Neural progenitor cell (in vitro differentiated cells): ENCODE results near the gene TSTD2. TPM values are rescaled to one million over a fixed set of nuclear protein-coding genes. Genes with fewer than 3 reads are reported as not detected.

ENCODE experiments used
- DNase-seq: peaks from one replicate; pipeline ENCODE4 v3.0.0-alpha.2; 2016; ENCODE audit warnings: low spot score
- H2AFZ ChIP-seq: fragments of 200-600 bp; sonication (generic); replicated peaks from 2 replicates; pipeline ENCODE4 v1.6.1; 2016; ENCODE audit warnings: antibody characterized with exemption
- H3F3A ChIP-seq: fragments of 200-600 bp; sonication (generic); 2 replicates; pipeline ENCODE4 v1.6.1; 2016; ENCODE audit warnings: antibody characterized with exemption, low read depth
- H3K27ac ChIP-seq: fragments of 200-600 bp; sonication (generic); 2 replicates; pipeline ENCODE4 v1.5.1; 2016; ENCODE audit warnings: mild to moderate bottlenecking
- H3K27me3 ChIP-seq: fragments of 200-600 bp; sonication (generic); 2 replicates; pipeline ENCODE4 v1.6.1; 2016; ENCODE audit warnings: mild to moderate bottlenecking, moderate library complexity
- H3K36me3 ChIP-seq: fragments of 200-600 bp; sonication (generic); 2 replicates; pipeline ENCODE4 v1.5.1; 2016
- H3K4me1 ChIP-seq: fragments of 200-600 bp; sonication (generic); 2 replicates; pipeline ENCODE4 v1.6.1; 2016; ENCODE audit warnings: mixed run types
- H3K4me2 ChIP-seq: fragments of 200-600 bp; sonication (generic); 2 replicates; pipeline ENCODE4 v1.6.1; 2016
- H3K4me3 ChIP-seq: fragments of 200-600 bp; sonication (generic); 2 replicates; pipeline ENCODE4 v1.5.1; 2016
- H3K79me2 ChIP-seq: fragments of 200-600 bp; sonication (generic); 2 replicates; pipeline ENCODE4 v1.6.1; 2016; ENCODE audit warnings: low read depth
- H3K9ac ChIP-seq: fragments of 200-600 bp; sonication (generic); 2 replicates; pipeline ENCODE4 v1.6.1; 2016
- H3K9me3 ChIP-seq: fragments of 200-600 bp; sonication (generic); 2 replicates; pipeline ENCODE4 v1.5.1; 2016; ENCODE audit warnings: low read depth
- H4K20me1 ChIP-seq: fragments of 200-600 bp; sonication (generic); 2 replicates; pipeline ENCODE4 v1.6.1; 2016; ENCODE audit warnings: low read depth
- H3K27ac Mint-ChIP-seq: 3 replicates; pipeline ENCODE4 v1.8.0; 2021; ENCODE audit warnings: mixed read lengths
- H3K27me3 Mint-ChIP-seq: 2 replicates; pipeline ENCODE4 v1.8.0; 2022; ENCODE audit warnings: low read depth, mild to moderate bottlenecking, inconsistent platforms, moderate library complexity, mixed read lengths; ENCODE audit not compliant: insufficient read depth
- H3K36me3 Mint-ChIP-seq: 3 replicates; pipeline ENCODE4 v1.8.0; 2021; ENCODE audit warnings: mixed read lengths
- H3K4me1 Mint-ChIP-seq: 3 replicates; pipeline ENCODE4 v1.8.0; 2021; ENCODE audit warnings: mixed read lengths
- H3K4me3 Mint-ChIP-seq: 3 replicates; pipeline ENCODE4 v1.8.0; 2021; ENCODE audit warnings: mild to moderate bottlenecking, moderate library complexity, mixed read lengths
- H3K9me3 Mint-ChIP-seq: 3 replicates; pipeline ENCODE4 v1.8.0; 2020; ENCODE audit warnings: mixed read lengths
- CTCF ChIP-seq: fragments of 200-600 bp; sonication (generic); IDR thresholded peaks from 2 replicates; pipeline ENCODE4 v1.5.1; 2017; ENCODE audit warnings: antibody characterized with exemption, mild to moderate bottlenecking
- EZH2 ChIP-seq: fragments of 200-600 bp; sonication (generic); IDR thresholded peaks from 2 replicates; pipeline ENCODE4 v1.6.1; 2017; ENCODE audit warnings: antibody characterized with exemption, mild to moderate bottlenecking, moderate library complexity
- EZH2phosphoT487 ChIP-seq: fragments of 200-600 bp; sonication (generic); IDR thresholded peaks from 2 replicates; pipeline ENCODE4 v1.6.1; 2017; ENCODE audit warnings: antibody characterized with exemption
- total RNA-seq: library from RNA; depleted of rRNA; stranded (reverse); fragments of >200 nt; gene quantifications from 2 replicates; pipeline ENCODE4 v1.2.3, GENCODE V29; 2015; ENCODE audit warnings: low replicate concordance

Gene TSTD2
- 31.5 and 45.4 TPM in 2 replicates for total RNA-seq

GRCh38 chr9:97632985-97633858, at the start of gene TSTD2, which contains the start of gene NCBP1:
Gene TSTD2 (minus strand): TSS chr9:97633368. CDS start chr9:97627562, 5,806 bp downstream.
Gene NCBP1 (plus strand): TSS chr9:97633821. CDS start chr9:97633882, 61 bp downstream.
- Histone ChIP-seq H3K27me3 (no peaks in the 10 kb centered on the region), H4K20me1 (peaks cover 51% of the 10 kb centered on the region), H3K4me3 (peak within 1 kb of the TSS; percentile 85), H2AFZ (peak within 1 kb of the TSS; percentile 82), H3K4me1 (peaks cover 30% of the 10 kb centered on the region), H3K9me3 (no peaks in the 10 kb centered on the region), H3F3A (peaks cover 35% of the 10 kb centered on the region), H3K79me2 (peaks cover 86% of the 10 kb centered on the region), H3K9ac (peak within 1 kb of the TSS; percentile 77), H3K36me3 (no peaks in the 10 kb centered on the region), H3K4me2 (peak within 1 kb of the TSS; percentile 90), H3K27ac (peak within 1 kb of the TSS; percentile 98)
- Mint-ChIP-seq H3K9me3 (no peaks in the 10 kb centered on the region), H3K27ac (peak within 1 kb of the TSS; percentile 99), H3K36me3 (no peaks in the 10 kb centered on the region), H3K4me3 (peak within 1 kb of the TSS; percentile 88), H3K27me3 (peaks cover 2% of the 10 kb centered on the region), H3K4me1 (peaks cover 33% of the 10 kb centered on the region)
- peak; percentile 99 for DNase-seq
- TF ChIP-seq CTCF: no peak
- TF ChIP-seq EZH2: no peak
- TF ChIP-seq EZH2phosphoT487: no peak

GRCh38 chr9:97682242-97682641, 49.1 kb upstream of the TSTD2 start:
- Histone ChIP-seq H3K9ac (no peak overlapping the region), H3F3A (peaks cover 15% of the 10 kb centered on the region), H4K20me1 (peaks cover 7% of the 10 kb centered on the region), H3K9me3 (no peaks in the 10 kb centered on the region), H3K27ac (peak overlapping the region; percentile 4), H3K27me3 (no peaks in the 10 kb centered on the region), H3K4me1 (no peaks in the 10 kb centered on the region), H3K79me2 (no peaks in the 10 kb centered on the region), H3K4me2 (no peak overlapping the region), H2AFZ (no peak overlapping the region), H3K4me3 (no peak overlapping the region), H3K36me3 (peaks cover 9% of the 10 kb centered on the region)
- peaks cover 13% of the 10 kb centered on the region for H3K36me3 Mint-ChIP-seq
- TF ChIP-seq EZH2phosphoT487 (no peak), CTCF (no peak), EZH2 (no peak)
- no peak overlapping the region for H3K27ac Mint-ChIP-seq
- H3K27me3 Mint-ChIP-seq: no peaks in the 10 kb centered on the region
- H3K9me3 Mint-ChIP-seq: no peaks in the 10 kb centered on the region
- no peaks in the 10 kb centered on the region for H3K4me1 Mint-ChIP-seq
- no peak overlapping the region for H3K4me3 Mint-ChIP-seq
- DNase-seq: no peak

- Histone ChIP-seq H3K27me3 (no peaks in the 10 kb centered on the region), H3F3A (no peaks in the 10 kb centered on the region), H3K9me3 (no peaks in the 10 kb centered on the region), H2AFZ (no peak overlapping the region), H3K4me2 (no peak overlapping the region), H3K27ac (no peak overlapping the region), H3K36me3 (peaks cover 16% of the 10 kb centered on the region), H3K4me1 (no peaks in the 10 kb centered on the region), H4K20me1 (peaks cover 9% of the 10 kb centered on the region), H3K79me2 (no peaks in the 10 kb centered on the region), H3K9ac (no peak overlapping the region), H3K4me3 (no peak overlapping the region)
- Mint-ChIP-seq H3K36me3 (peaks cover 13% of the 10 kb centered on the region), H3K27ac (no peak overlapping the region), H3K9me3 (no peaks in the 10 kb centered on the region), H3K27me3 (no peaks in the 10 kb centered on the region), H3K4me1 (no peaks in the 10 kb centered on the region), H3K4me3 (no peak overlapping the region)
- no peak for TF ChIP-seq EZH2phosphoT487
- no peak for TF ChIP-seq CTCF
- TF ChIP-seq EZH2: no peak
- no peak for DNase-seq
These were observed 42.5 kb upstream of the TSTD2 start for GRCh38 chr9:97675655-97676054.
